ENCODE results near the gene TRAF3.

DNA sequence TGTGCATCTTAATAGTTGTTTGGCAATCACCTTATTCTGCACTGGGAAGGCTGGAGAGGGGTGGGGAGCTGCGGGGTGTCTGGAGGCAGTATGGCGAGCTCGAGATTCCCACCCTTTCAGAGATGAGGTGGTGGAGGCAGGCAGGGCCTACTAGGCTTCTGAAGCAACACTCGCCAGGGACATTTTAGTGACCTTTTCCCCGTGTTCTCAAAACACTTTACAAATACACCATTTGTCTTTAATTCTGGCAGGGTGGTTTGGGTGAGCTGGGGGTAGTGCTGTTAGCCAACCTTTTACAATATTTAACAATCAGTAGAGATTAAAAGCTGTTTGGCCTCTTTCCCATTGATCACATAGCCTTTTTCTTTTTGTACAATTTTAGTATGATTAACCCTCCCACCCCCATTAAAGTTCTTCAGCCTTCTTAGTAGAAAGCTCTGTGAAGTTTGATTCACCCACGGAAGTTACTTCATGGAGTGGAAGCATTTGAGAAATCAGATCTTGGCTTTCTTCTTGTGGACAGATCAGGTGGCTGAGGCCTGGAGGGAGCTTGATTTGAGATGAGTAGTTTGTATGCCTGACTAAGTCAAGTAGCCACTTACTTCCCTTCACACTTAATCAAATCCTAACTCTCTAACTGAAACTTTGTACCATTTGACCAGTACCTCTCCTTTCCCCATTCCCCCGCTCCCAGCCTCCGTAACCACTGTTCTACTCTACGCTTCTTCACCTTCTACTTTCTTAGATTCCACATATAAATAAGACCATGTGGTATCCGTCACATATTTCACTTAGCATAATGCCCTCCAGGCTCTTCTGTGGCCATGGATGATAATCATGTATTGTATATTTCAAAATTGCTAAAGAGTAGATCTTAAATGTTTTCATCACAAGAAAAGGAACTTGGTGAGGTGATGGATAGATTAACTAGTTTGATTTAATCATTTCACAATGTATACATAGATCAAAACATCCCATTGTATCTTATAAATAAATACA, 41.0 kb downstream of the TRAF3 start:
- TF ChIP-seq, protein P1, sequence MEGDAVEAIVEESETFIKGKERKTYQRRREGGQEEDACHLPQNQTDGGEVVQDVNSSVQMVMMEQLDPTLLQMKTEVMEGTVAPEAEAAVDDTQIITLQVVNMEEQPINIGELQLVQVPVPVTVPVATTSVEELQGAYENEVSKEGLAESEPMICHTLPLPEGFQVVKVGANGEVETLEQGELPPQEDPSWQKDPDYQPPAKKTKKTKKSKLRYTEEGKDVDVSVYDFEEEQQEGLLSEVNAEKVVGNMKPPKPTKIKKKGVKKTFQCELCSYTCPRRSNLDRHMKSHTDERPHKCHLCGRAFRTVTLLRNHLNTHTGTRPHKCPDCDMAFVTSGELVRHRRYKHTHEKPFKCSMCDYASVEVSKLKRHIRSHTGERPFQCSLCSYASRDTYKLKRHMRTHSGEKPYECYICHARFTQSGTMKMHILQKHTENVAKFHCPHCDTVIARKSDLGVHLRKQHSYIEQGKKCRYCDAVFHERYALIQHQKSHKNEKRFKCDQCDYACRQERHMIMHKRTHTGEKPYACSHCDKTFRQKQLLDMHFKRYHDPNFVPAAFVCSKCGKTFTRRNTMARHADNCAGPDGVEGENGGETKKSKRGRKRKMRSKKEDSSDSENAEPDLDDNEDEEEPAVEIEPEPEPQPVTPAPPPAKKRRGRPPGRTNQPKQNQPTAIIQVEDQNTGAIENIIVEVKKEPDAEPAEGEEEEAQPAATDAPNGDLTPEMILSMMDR (IDR thresholded peaks at IDR 0.05): no peak
- TF ChIP-seq POLR2A (IDR thresholded peaks at IDR 0.05): no peak

Data from thyroid gland (tissue), 4 donors.